ENCODE measurements around the gene PCDHGA11. TPM values are rescaled to one million over a fixed set of nuclear protein-coding genes. Genes with fewer than 3 reads are reported as not detected.

Gene PCDHGA11
- total RNA-seq, 2 experiments from 2014 or later, result 0.07 TPM; not detected in 1

- DNase-seq (no peak), ATAC-seq (no peak)
- POLR2A ChIA-PET, result no interaction called here
- intact Hi-C loops (cut with DNase I, micrococcal nuclease), result loop anchor here in 1 of 2 experiments (5.0 kb wide), 1 partner anchor 43 kb away; the partner anchor contains the start of gene PCDHGC3
- H3K27me3 Mint-ChIP-seq, result peaks cover 44% of the 10 kb centered on the region
- CTCF ChIA-PET, result interaction anchor here (0.6 kb wide), 2 partner anchors 37 to 42 kb away, joined by 3 read pairs; partner anchors contain the start of gene PCDHGC3
- H3K27ac Mint-ChIP-seq, result no peak overlapping the region
- H3K4me3 Mint-ChIP-seq, result no peak overlapping the region
- peaks cover 27% of the 10 kb centered on the region for H3K9me3 Mint-ChIP-seq (ENCODE audit: low read depth)
- peaks cover 17% of the 10 kb centered on the region for H3K4me1 Mint-ChIP-seq
- H3K36me3 Mint-ChIP-seq (ENCODE audit: low read depth), result peaks cover 21% of the 10 kb centered on the region
Observed at GRCh38 chr5:141434006-141434405, 13.2 kb downstream of the PCDHGA11 start.

GRCh38 chr5:141437221-141437620, 16.4 kb downstream of the PCDHGA11 start:
- Mint-ChIP-seq H3K36me3 (ENCODE audit: low read depth) (peaks cover 2% of the 10 kb centered on the region), H3K4me1 (no peaks in the 10 kb centered on the region), H3K4me3 (no peak overlapping the region), H3K27ac (no peak overlapping the region), H3K9me3 (ENCODE audit: low read depth) (peaks cover 15% of the 10 kb centered on the region), H3K27me3 (peaks cover 38% of the 10 kb centered on the region)
- ATAC-seq, result no peak
- intact Hi-C loops (cut with DNase I, micrococcal nuclease), result no loop called here
- ChIA-PET POLR2A (no interaction called here), CTCF (interaction anchor here (0.9 to 1.3 kb wide), 2 partner anchors 16 to 127 kb away, joined by 3 read pairs; partner anchors contain the start of gene PCDHGA11)
- no peak for DNase-seq

GRCh38 chr5:141439411-141440141, 18.7 kb downstream of the PCDHGA11 start:
- Mint-ChIP-seq H3K27ac (no peak overlapping the region), H3K36me3 (ENCODE audit: low read depth) (no peaks in the 10 kb centered on the region), H3K9me3 (ENCODE audit: low read depth) (peaks cover 7% of the 10 kb centered on the region), H3K4me1 (no peaks in the 10 kb centered on the region), H3K4me3 (no peak overlapping the region), H3K27me3 (peaks cover 27% of the 10 kb centered on the region)
- CTCF ChIA-PET, result interaction anchor here (0.6 to 0.8 kb wide), 3 partner anchors 16 to 232 kb away, joined by 3 to 4 read pairs (median 3); partner anchors contain the start of gene PCDHGB7
- DNase-seq (no peak), ATAC-seq (no peak)
- intact Hi-C loops (cut with DNase I, micrococcal nuclease), result no loop called here
- POLR2A ChIA-PET, result no interaction called here

GRCh38 chr5:141440341-141440740, 19.5 kb downstream of the PCDHGA11 start:
- Mint-ChIP-seq H3K27me3 (peaks cover 25% of the 10 kb centered on the region), H3K36me3 (ENCODE audit: low read depth) (no peaks in the 10 kb centered on the region), H3K9me3 (ENCODE audit: low read depth) (peaks cover 7% of the 10 kb centered on the region), H3K4me1 (no peaks in the 10 kb centered on the region), H3K27ac (no peak overlapping the region), H3K4me3 (no peak overlapping the region)
- ChIA-PET POLR2A (interaction anchor here (0.7 kb wide), 1 partner anchor 484 kb away, joined by 4 read pairs; no protein-coding TSS in a partner anchor), CTCF (interaction anchor here (0.5 to 0.6 kb wide), 3 partner anchors 17 to 232 kb away, joined by 3 to 4 read pairs (median 4); no protein-coding TSS in a partner anchor)
- no peak for DNase-seq
- intact Hi-C loops (cut with DNase I, micrococcal nuclease), result no loop called here
- ATAC-seq, result no peak

GRCh38 chr5:141441571-141442170, 20.8 kb downstream of the PCDHGA11 start:
- H3K4me3 Mint-ChIP-seq, result no peak overlapping the region
- DNase-seq, result no peak
- H3K27me3 Mint-ChIP-seq, result peaks cover 26% of the 10 kb centered on the region
- ChIA-PET POLR2A (no interaction called here), CTCF (interaction anchor here (2.0 kb wide), 1 partner anchor 11 kb away, joined by 6 read pairs; the partner anchor contains the start of gene PCDHGA12)
- no peak overlapping the region for H3K27ac Mint-ChIP-seq
- H3K4me1 Mint-ChIP-seq, result no peaks in the 10 kb centered on the region
- no peak for ATAC-seq
- H3K36me3 Mint-ChIP-seq (ENCODE audit: low read depth), result no peaks in the 10 kb centered on the region
- H3K9me3 Mint-ChIP-seq (ENCODE audit: low read depth), result peaks cover 7% of the 10 kb centered on the region
- intact Hi-C loops (cut with DNase I, micrococcal nuclease), result no loop called here

GRCh38 chr5:141465351-141465750, 44.5 kb downstream of the PCDHGA11 start:
- H3K27ac Mint-ChIP-seq, result no peak overlapping the region
- H3K4me1 Mint-ChIP-seq, result no peaks in the 10 kb centered on the region
- H3K9me3 Mint-ChIP-seq (ENCODE audit: low read depth), result peaks cover 5% of the 10 kb centered on the region
- DNase-seq (no peak), ATAC-seq (no peak)
- ChIA-PET POLR2A (no interaction called here), CTCF (interaction anchor here (1.1 to 1.9 kb wide), 5 partner anchors 20 to 102 kb away, joined by 3 to 5 read pairs (median 3); partner anchors contain the start of gene PCDHGA10)
- H3K4me3 Mint-ChIP-seq, result no peak overlapping the region
- intact Hi-C loops (cut with DNase I, micrococcal nuclease), result no loop called here
- H3K36me3 Mint-ChIP-seq (ENCODE audit: low read depth), result no peaks in the 10 kb centered on the region
- peaks cover 16% of the 10 kb centered on the region for H3K27me3 Mint-ChIP-seq

Other genes with a start within 250 kb of the PCDHGA11 start
- not detected for gene PCDHB7, start 248.4 kb upstream of the PCDHGA11 start, total RNA-seq
- gene PCDHB8, start 243.3 kb upstream of the PCDHGA11 start, total RNA-seq, result not detected
- not detected for gene PCDHB16, start 238.7 kb upstream of the PCDHGA11 start, total RNA-seq
- gene PCDHB9, start 233.9 kb upstream of the PCDHGA11 start, total RNA-seq, result not detected
- gene PCDHB10, start 228.7 kb upstream of the PCDHGA11 start, total RNA-seq, result not detected
- not detected for gene PCDHB11, start 221.4 kb upstream of the PCDHGA11 start, total RNA-seq
- not detected for gene PCDHB12, start 212.3 kb upstream of the PCDHGA11 start, total RNA-seq
- not detected for gene PCDHB13, start 207.1 kb upstream of the PCDHGA11 start, total RNA-seq
- gene PCDHB14, start 197.7 kb upstream of the PCDHGA11 start, total RNA-seq, result not detected
- not detected for gene PCDHB15, start 175.7 kb upstream of the PCDHGA11 start, total RNA-seq
- under 1 TPM; 0.27 to 0.30 TPM for gene SLC25A2, start 117.0 kb upstream of the PCDHGA11 start, total RNA-seq
- 10 to 100 TPM; 45.2 to 54.4 TPM for gene TAF7, start 100.3 kb upstream of the PCDHGA11 start, total RNA-seq
- gene PCDHGA1, start 90.5 kb upstream of the PCDHGA11 start, total RNA-seq, result under 1 TPM in 1 of 2 experiments, not detected in 1; 0.05 TPM
- not detected for gene PCDHGA2, start 82.3 kb upstream of the PCDHGA11 start, total RNA-seq
- gene PCDHGA3, start 77.2 kb upstream of the PCDHGA11 start, total RNA-seq, result not detected
- not detected for gene PCDHGB1, start 71.0 kb upstream of the PCDHGA11 start, total RNA-seq
- gene PCDHGA4, start 66.0 kb upstream of the PCDHGA11 start, total RNA-seq, result under 1 TPM; 0.11 TPM
- gene PCDHGB2, start 61.1 kb upstream of the PCDHGA11 start, total RNA-seq, result under 1 TPM; 0.07 to 0.18 TPM
- under 1 TPM; 0.07 to 0.09 TPM for gene PCDHGA5, start 56.9 kb upstream of the PCDHGA11 start, total RNA-seq
- gene PCDHGB3, start 50.8 kb upstream of the PCDHGA11 start, total RNA-seq, result not detected
- under 1 TPM; 0.05 to 0.14 TPM for gene PCDHGA6, start 47.2 kb upstream of the PCDHGA11 start, total RNA-seq
- gene PCDHGA7, start 38.3 kb upstream of the PCDHGA11 start, total RNA-seq, result not detected
- under 1 TPM in 1 of 2 experiments, not detected in 1; 0.09 TPM for gene PCDHGB4, start 33.4 kb upstream of the PCDHGA11 start, total RNA-seq
- not detected for gene PCDHGA8, start 28.4 kb upstream of the PCDHGA11 start, total RNA-seq
- under 1 TPM; 0.05 to 0.09 TPM for gene PCDHGB5, start 23.1 kb upstream of the PCDHGA11 start, total RNA-seq
- under 1 TPM in 1 of 2 experiments, not detected in 1; 0.09 TPM for gene PCDHGA9, start 18.3 kb upstream of the PCDHGA11 start, total RNA-seq
- not detected for gene PCDHGB6, start 13.0 kb upstream of the PCDHGA11 start, total RNA-seq
- gene PCDHGA10, start 8.1 kb upstream of the PCDHGA11 start, total RNA-seq, result under 1 TPM in 1 of 2 experiments, not detected in 1; 0.07 TPM
- not detected for gene PCDHGB7, start 3.4 kb upstream of the PCDHGA11 start, total RNA-seq
- under 1 TPM; 0.07 to 0.09 TPM for gene PCDHGA12, start 9.5 kb downstream of the PCDHGA11 start, total RNA-seq
- under 1 TPM; 0.16 to 0.34 TPM for gene PCDHGC3, start 54.9 kb downstream of the PCDHGA11 start, total RNA-seq
- not detected for gene PCDHGC4, start 64.0 kb downstream of the PCDHGA11 start, total RNA-seq
- gene PCDHGC5, start 68.0 kb downstream of the PCDHGA11 start, total RNA-seq, result not detected
- 100 to 1,000 TPM; 185 to 212 TPM for gene DIAPH1, start 197.9 kb downstream of the PCDHGA11 start, total RNA-seq
- 10 to 100 TPM; 85.9 to 88.6 TPM for gene HDAC3, start 215.8 kb downstream of the PCDHGA11 start, total RNA-seq
- gene RELL2, start 215.9 kb downstream of the PCDHGA11 start, total RNA-seq, result 10 to 100 TPM; 24.3 to 27.8 TPM
- gene FCHSD1, start 230.4 kb downstream of the PCDHGA11 start, total RNA-seq, result 10 to 100 TPM; 28.2 to 32.9 TPM

Data from activated CD4-positive, alpha-beta T cell treated with anti-CD3 and anti-CD28 coated beads for 36 hours (primary cell).